Measurements from ENCODE around the gene HS1BP3.

DNA sequence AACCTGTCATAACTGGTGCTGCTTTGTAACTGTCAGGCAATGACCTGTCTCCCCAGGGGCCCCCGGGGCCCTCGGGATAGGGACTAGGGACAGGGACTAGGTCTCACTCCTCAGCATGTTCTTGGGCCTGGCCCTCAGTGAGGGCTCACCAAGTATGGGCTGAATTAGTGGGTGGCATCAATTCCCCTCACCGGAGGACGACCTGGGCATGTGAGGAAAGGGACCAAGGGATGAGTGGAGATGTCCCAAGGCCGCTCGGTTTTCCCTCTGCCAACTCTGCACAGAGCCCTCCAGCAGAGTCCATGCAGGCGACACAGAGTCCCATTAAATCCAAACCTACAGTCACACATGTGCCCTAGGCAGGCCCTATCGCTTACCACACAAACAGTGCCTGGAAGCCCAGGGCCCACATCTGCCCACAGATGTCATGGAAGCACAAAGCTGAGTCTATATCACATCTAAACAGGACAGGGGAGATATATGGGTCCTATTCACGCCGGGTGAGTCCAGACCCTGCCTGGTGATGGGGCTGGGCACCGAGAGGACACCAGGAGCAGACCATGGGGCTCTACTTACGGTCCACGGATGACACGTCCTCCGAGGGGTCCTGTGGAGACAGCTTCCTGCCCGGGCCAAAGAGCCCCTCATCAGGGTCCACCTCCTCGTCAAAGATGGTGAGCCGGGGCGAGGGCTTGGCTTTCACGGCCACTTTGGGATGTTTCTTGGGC is 26.6 kb downstream of the HS1BP3 start:
- no peak for TF ChIP-seq CTCF (IDR thresholded peaks at IDR 0.05)
- no peak for TF ChIP-seq POLR2A (IDR thresholded peaks at IDR 0.05)
